ENCODE data around the gene GPR84. TPM values are rescaled to one million over a fixed set of nuclear protein-coding genes. Genes with fewer than 3 reads are reported as not detected.

Gene GPR84
- total and polyA plus RNA-seq, 2 of the 13 experiments (the other 11 are each of a cell fraction or from before 2014, with no cell fraction given) = not detected

DNA sequence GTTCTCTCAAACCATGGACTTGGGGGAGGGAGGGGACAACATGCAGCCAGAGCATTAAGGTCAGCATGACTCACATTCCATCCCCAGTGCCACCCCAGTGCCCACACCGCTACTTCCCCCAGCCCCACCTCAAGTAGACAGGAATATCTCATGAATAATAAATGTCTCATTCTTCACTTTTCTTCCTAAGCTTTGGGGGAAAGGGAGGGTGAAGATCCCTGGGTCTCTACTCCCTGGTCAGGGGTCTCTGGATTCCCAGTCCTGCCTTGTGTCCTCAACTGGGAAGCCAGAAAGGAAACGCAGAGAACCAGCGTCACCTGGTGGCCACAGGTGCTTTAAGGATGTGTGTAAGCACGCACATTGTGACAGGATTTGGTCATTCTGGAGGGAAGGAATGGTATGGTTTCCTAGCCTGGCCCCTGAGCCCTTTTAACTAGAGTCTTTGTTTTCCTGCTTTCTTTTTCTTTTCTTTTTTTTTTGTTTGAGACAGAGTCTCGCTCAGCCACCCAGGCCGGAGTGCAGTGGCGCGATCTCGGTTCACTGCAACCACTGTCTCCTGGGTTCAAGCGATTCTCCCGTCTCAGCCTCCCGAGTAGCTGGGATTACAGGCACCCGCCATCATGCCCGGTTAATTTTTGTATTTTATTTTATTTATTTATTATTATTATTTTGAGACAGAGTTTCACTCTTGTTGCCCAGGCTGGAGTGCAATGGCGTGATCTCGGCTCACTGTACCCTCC is 3.4 kb downstream of the GPR84 start (continued):
- TF ChIP-seq HMGXB4 (CRISPR knock-in tag; IDR thresholded peaks at IDR 0.05; ENCODE audit: borderline replicate concordance in 1 of 2, low read depth in 1 of 2) (peak; percentile 70 to 84), FOXK1 (CRISPR knock-in tag; IDR thresholded peaks at IDR 0.05; ENCODE audit: borderline replicate concordance, low read depth) (peak; percentile 56; the same call in 1 of the 2 replicates), ZNF772 (CRISPR knock-in tag; IDR thresholded peaks at IDR 0.05) (no peak), SKI (IDR thresholded peaks at IDR 0.05; ENCODE audit: partially characterized antibody) (no peak), RARG (CRISPR knock-in tag; IDR thresholded peaks at IDR 0.05; ENCODE audit: low read depth) (no peak), SMAD3 (CRISPR knock-in tag; IDR thresholded peaks at IDR 0.05) (no peak), THAP11 (CRISPR knock-in tag; IDR thresholded peaks at IDR 0.05) (peak; percentile 38; the same call in 1 of the 2 replicates), IRF9 (CRISPR knock-in tag; IDR thresholded peaks at IDR 0.05; ENCODE audit: borderline replicate concordance) (no peak), FLYWCH1 (CRISPR knock-in tag; IDR thresholded peaks at IDR 0.05) (no peak), MTF1 (CRISPR knock-in tag; IDR thresholded peaks at IDR 0.05) (no peak), EP300 (IDR thresholded peaks at IDR 0.05; ENCODE audit: low read depth in 2 of 2, low read length in 2 of 2) (no peak), EP300 (CRISPR knock-in tag; IDR thresholded peaks at IDR 0.05; ENCODE audit: borderline replicate concordance) (no peak), KLF15 (CRISPR knock-in tag; IDR thresholded peaks at IDR 0.05; ENCODE audit: borderline replicate concordance) (no peak), SIN3A (IDR thresholded peaks at IDR 0.05; ENCODE audit: borderline replicate concordance, low read depth, low read length) (no peak), GTF3A (CRISPR knock-in tag; conservative IDR thresholded peaks at IDR 0.05) (no peak), BORCS8-MEF2B (CRISPR knock-in tag; IDR thresholded peaks at IDR 0.05) (0 out of 2 replicates have a peak, but pooled peaks have one; percentile 43), TAF15 (IDR thresholded peaks at IDR 0.05; ENCODE audit: low read depth, low read length, poor library complexity, severe bottlenecking) (no peak)
- TF ChIP-seq, protein P1, sequence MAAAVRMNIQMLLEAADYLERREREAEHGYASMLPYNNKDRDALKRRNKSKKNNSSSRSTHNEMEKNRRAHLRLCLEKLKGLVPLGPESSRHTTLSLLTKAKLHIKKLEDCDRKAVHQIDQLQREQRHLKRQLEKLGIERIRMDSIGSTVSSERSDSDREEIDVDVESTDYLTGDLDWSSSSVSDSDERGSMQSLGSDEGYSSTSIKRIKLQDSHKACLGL (CRISPR knock-in tag; IDR thresholded peaks at IDR 0.05) = no peak
- TF ChIP-seq, protein P2, sequence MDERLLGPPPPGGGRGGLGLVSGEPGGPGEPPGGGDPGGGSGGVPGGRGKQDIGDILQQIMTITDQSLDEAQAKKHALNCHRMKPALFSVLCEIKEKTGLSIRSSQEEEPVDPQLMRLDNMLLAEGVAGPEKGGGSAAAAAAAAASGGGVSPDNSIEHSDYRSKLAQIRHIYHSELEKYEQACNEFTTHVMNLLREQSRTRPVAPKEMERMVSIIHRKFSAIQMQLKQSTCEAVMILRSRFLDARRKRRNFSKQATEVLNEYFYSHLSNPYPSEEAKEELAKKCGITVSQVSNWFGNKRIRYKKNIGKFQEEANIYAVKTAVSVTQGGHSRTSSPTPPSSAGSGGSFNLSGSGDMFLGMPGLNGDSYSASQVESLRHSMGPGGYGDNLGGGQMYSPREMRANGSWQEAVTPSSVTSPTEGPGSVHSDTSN (CRISPR knock-in tag; IDR thresholded peaks at IDR 0.05) = no peak
